ENCODE results near the gene PASD1. TPM values are rescaled to one million over a fixed set of nuclear protein-coding genes. Genes with fewer than 3 reads are reported as not detected.
"Not testable (repeated sequence)": the region's sequence is repeated elsewhere in the genome, so short reads cannot be mapped to it uniquely, and the experiment has no call there.

Gene PASD1
- total and polyA plus RNA-seq, 8 donors, result not detected

GRCh38 chrX:151692825-151693224, 129.3 kb downstream of the PASD1 start:
- FAIRE-seq, result no peak
- intact Hi-C loops (cut with DNase I), result no loop called here
- no peak for TF ChIP-seq CTCF (IDR thresholded peaks at IDR 0.05)
- Histone ChIP-seq H3K4me1 (no peaks in the 10 kb centered on the region), H3K9me3 (no peaks in the 10 kb centered on the region), H3K36me3 (no peaks in the 10 kb centered on the region), H3K27ac (no peak overlapping the region), H3K4me3 (no peak overlapping the region), H3K27me3 (no peaks in the 10 kb centered on the region)
- no peak for DNase-seq
- ATAC-seq, result no peak
- 73 to 79% methylated on average over 6 of the region's 6 CpGs for WGBS, 2 donors

- intact Hi-C loops (cut with DNase I), result no loop called here
- WGBS, 2 donors, result 55 to 59% methylated on average over 12 of the region's 12 CpGs
- no peaks in the 10 kb centered on the region for H3K4me1 ChIP-seq
- ATAC-seq, result no peak
- H3K27me3 ChIP-seq, result no peaks in the 10 kb centered on the region
- no peak for DNase-seq
- no peak for TF ChIP-seq CTCF (IDR thresholded peaks at IDR 0.05)
- no peaks in the 10 kb centered on the region for H3K36me3 ChIP-seq
- H3K9me3 ChIP-seq, result no peaks in the 10 kb centered on the region
- FAIRE-seq, result no peak
- H3K4me3 ChIP-seq, result no peak overlapping the region
- no peak overlapping the region for H3K27ac ChIP-seq
These were observed 130.6 kb downstream of the PASD1 start for GRCh38 chrX:151694121-151694520.

GRCh38 chrX:151694661-151695582, 131.4 kb downstream of the PASD1 start, which contains the start of gene PRRG3:
PRRG3 (plus strand) TSS chrX:151695458; CDS start chrX:151698815, 3,357 bp downstream.
- Histone ChIP-seq H3K27ac (no peak within 1 kb of the TSS), H3K4me3 (no peak within 1 kb of the TSS), H3K27me3 (no peaks in the 10 kb centered on the region), H3K4me1 (no peaks in the 10 kb centered on the region), H3K36me3 (no peaks in the 10 kb centered on the region), H3K9me3 (no peaks in the 10 kb centered on the region)
- FAIRE-seq (no peak), ATAC-seq (no peak), DNase-seq (no peak)
- no peak for TF ChIP-seq CTCF (IDR thresholded peaks at IDR 0.05)
- WGBS, 2 donors, result 4 to 26% methylated on average over 87 to 96 of the region's 100 CpGs
- intact Hi-C loops (cut with DNase I), result no loop called here

- WGBS, 2 donors, result 22 to 47% methylated on average over 19 of the region's 19 CpGs
- H3K4me3 ChIP-seq, result no peak overlapping the region
These were observed 132.3 kb downstream of the PASD1 start for GRCh38 chrX:151695583-151696340.

GRCh38 chrX:151697082-151697481, 133.6 kb downstream of the PASD1 start:
- H3K27me3 ChIP-seq; H3K27ac ChIP-seq; H3K4me1 ChIP-seq; H3K36me3 ChIP-seq; H3K4me3 ChIP-seq; ATAC-seq; FAIRE-seq; H3K9me3 ChIP-seq; intact Hi-C loops (cut with DNase I); DNase-seq: not testable (repeated sequence)
- WGBS, 2 donors, result 82 to 83% methylated on average over 8 of the region's 8 CpGs

More at GRCh38 chrX:151695583-151696340, 132.3 kb downstream of the PASD1 start:
- Histone ChIP-seq H3K4me1 (no peaks in the 10 kb centered on the region), H3K9me3 (no peaks in the 10 kb centered on the region), H3K27me3 (no peaks in the 10 kb centered on the region), H3K27ac (no peak overlapping the region), H3K36me3 (no peaks in the 10 kb centered on the region)
- DNase-seq (no peak), ATAC-seq (no peak), FAIRE-seq (no peak)
- TF ChIP-seq CTCF (IDR thresholded peaks at IDR 0.05), result no peak
- intact Hi-C loops (cut with DNase I), result no loop called here

Measured in pancreas (tissue), 10 donors.